Neuronal stem cell (in vitro differentiated cells): ENCODE data around the gene CREM.

Source experiments
- DNase-seq: peaks from one replicate; pipeline ENCODE4 v3.0.0-alpha.2; 2013; ENCODE audit warnings: low spot score
- H2AFZ ChIP-seq: one replicate; pipeline ENCODE4 v1.6.1; 2013; ENCODE audit warnings: mild to moderate bottlenecking, low read length, inconsistent platforms
- H2AK5ac ChIP-seq: 2 replicates; pipeline ENCODE4 v1.6.1; 2013; ENCODE audit warnings: low read depth, mild to moderate bottlenecking, inconsistent platforms, low read length, moderate library complexity, mixed read lengths
- H2BK120ac ChIP-seq: 2 replicates; pipeline ENCODE4 v1.6.1; 2013; ENCODE audit warnings: low read depth, mild to moderate bottlenecking, inconsistent platforms, low read length, moderate library complexity, mixed read lengths
- H2BK12ac ChIP-seq: one replicate; pipeline ENCODE4 v1.6.1; 2013; ENCODE audit warnings: low read length, inconsistent platforms
- H2BK15ac ChIP-seq: 2 replicates; pipeline ENCODE4 v1.6.1; 2013; ENCODE audit warnings: mild to moderate bottlenecking, low read length, inconsistent platforms, mixed read lengths
- H2BK5ac ChIP-seq: one replicate; pipeline ENCODE4 v1.6.1; 2013; ENCODE audit warnings: inconsistent platforms, mild to moderate bottlenecking, low read length, moderate library complexity
- H3K14ac ChIP-seq: one replicate; pipeline ENCODE4 v1.6.1; 2013; ENCODE audit warnings: low read length, inconsistent platforms
- H3K18ac ChIP-seq: 2 replicates; pipeline ENCODE4 v1.6.1; 2013; ENCODE audit warnings: low read length, inconsistent platforms
- H3K23ac ChIP-seq: 2 replicates; pipeline ENCODE4 v1.6.1; 2013; ENCODE audit warnings: low read depth, mild to moderate bottlenecking, mixed read lengths, low read length, inconsistent platforms; ENCODE audit not compliant: poor library complexity
- H3K27ac ChIP-seq: replicated peaks from 3 replicates; pipeline ENCODE4 v1.5.1; 2013; ENCODE audit warnings: low read length, inconsistent platforms
- H3K27me3 ChIP-seq, 3 experiments: 2 replicates each; pipeline ENCODE4 v1.6.1; 2013; ENCODE audit warnings: low read length in 3 of 3, mild to moderate bottlenecking in 2 of 3, inconsistent platforms in 1 of 3, low read depth in 1 of 3, mixed read lengths in 1 of 3, moderate library complexity in 1 of 3; ENCODE audit not compliant: control insufficient read depth in 3 of 3, insufficient read depth in 3 of 3
- H3K36me3 ChIP-seq, 2 donors: replicated peaks in 1 of 2; 2 replicates each; pipeline ENCODE4 v1.6.1; 2013; ENCODE audit warnings: low read length in 2 of 2; ENCODE audit not compliant: control insufficient read depth in 2 of 2, insufficient read depth in 2 of 2
- H3K4ac ChIP-seq: 2 replicates; pipeline ENCODE4 v1.6.1; 2013; ENCODE audit warnings: inconsistent platforms, mild to moderate bottlenecking, low read length, moderate library complexity
- H3K4me1 ChIP-seq, 2 donors: 1 replicate in 1 of 2; 2 replicates in 1 of 2; pipeline ENCODE4 v1.6.1; 2013; ENCODE audit warnings: low read length in 2 of 2, low read depth in 1 of 2; ENCODE audit not compliant: control insufficient read depth in 2 of 2, insufficient read depth in 1 of 2
- H3K4me2 ChIP-seq: one replicate; pipeline ENCODE4 v1.6.1; 2013; ENCODE audit warnings: mild to moderate bottlenecking, low read length, inconsistent platforms; ENCODE audit not compliant: insufficient read depth, poor library complexity, severe bottlenecking
- H3K4me3 ChIP-seq, 2 donors: 2 replicates each; pipeline ENCODE4 v1.5.1; 2013; ENCODE audit warnings: low read length in 2 of 2, mild to moderate bottlenecking in 2 of 2, inconsistent platforms in 1 of 2, moderate library complexity in 1 of 2
- H3K79me1 ChIP-seq: one replicate; pipeline ENCODE4 v1.6.1; 2013; ENCODE audit warnings: low read depth, mild to moderate bottlenecking, inconsistent platforms, low read length, moderate library complexity
- H3K9ac ChIP-seq: one replicate; pipeline ENCODE4 v1.6.1; 2013; ENCODE audit warnings: mild to moderate bottlenecking, low read depth, low read length, inconsistent platforms; ENCODE audit not compliant: poor library complexity
- H3K9me3 ChIP-seq, 2 donors: replicated peaks in 1 of 2; 2 replicates each; pipeline versions ENCODE3 to v1.6.1; 2013; ENCODE audit warnings: low read length in 2 of 2, mild to moderate bottlenecking in 2 of 2, inconsistent platforms in 1 of 2, low read depth in 1 of 2, mixed read lengths in 1 of 2, moderate library complexity in 1 of 2; ENCODE audit not compliant: control insufficient read depth in 2 of 2, insufficient read depth in 1 of 2
- H4K8ac ChIP-seq: one replicate; pipeline ENCODE4 v1.6.1; 2013; ENCODE audit warnings: low read depth, mild to moderate bottlenecking, inconsistent platforms, low read length, moderate library complexity
- H4K91ac ChIP-seq: one replicate; pipeline ENCODE4 v1.6.1; 2013; ENCODE audit warnings: low read length, low read depth, mild to moderate bottlenecking, inconsistent platforms; ENCODE audit not compliant: poor library complexity
- WGBS, 2 donors: extraction: QIAGEN DNeasy Blood & Tissue Kit; methylation state at CpG; one replicate each; pipeline ENCODE4 v1.1.7; 2013; ENCODE audit warnings: missing lambda C conversion rate in 2 of 2, mixed read lengths in 1 of 2; ENCODE audit not compliant: insufficient read length in 2 of 2, insufficient replicate concordance in 1 of 2; ENCODE audit errors: extremely low coverage in 2 of 2; 5-methylcytosine and 5-hydroxymethylcytosine counted together

CREM gene

GRCh38 chr10:35201234-35201633 lies 74.6 kb downstream of the CREM start:
- no peak overlapping the region for H2BK120ac ChIP-seq
- no peak overlapping the region for H4K8ac ChIP-seq
- WGBS, 2 donors, result no CpG with 5 or more reads among the region's 4 CpGs
- no peak overlapping the region for H2BK15ac ChIP-seq
- no peak overlapping the region for H3K4me3 ChIP-seq
- H3K27me3 ChIP-seq, result no peaks in the 10 kb centered on the region
- no peak overlapping the region for H4K91ac ChIP-seq
- H3K23ac ChIP-seq, result no peak overlapping the region
- H3K4me2 ChIP-seq, result no peak overlapping the region
- H2BK5ac ChIP-seq, result no peak overlapping the region
- H3K27ac ChIP-seq, result no peak overlapping the region
- no peak overlapping the region for H3K14ac ChIP-seq
- no peak for DNase-seq
- H3K4me1 ChIP-seq, result peaks cover 0 to 3% of the 10 kb centered on the region in 2 donors
- no peak overlapping the region for H2BK12ac ChIP-seq
- no peak overlapping the region for H3K4ac ChIP-seq
- H2AK5ac ChIP-seq, result no peak overlapping the region
- H3K9ac ChIP-seq, result no peak overlapping the region
- H3K18ac ChIP-seq, result no peak overlapping the region
- no peak overlapping the region for H2AFZ ChIP-seq
- H3K79me1 ChIP-seq, result no peaks in the 10 kb centered on the region
- no peaks in the 10 kb centered on the region for H3K9me3 ChIP-seq
- peaks cover 0 to 2% of the 10 kb centered on the region in 2 donors for H3K36me3 ChIP-seq

GRCh38 chr10:35202050-35202449 lies 75.4 kb downstream of the CREM start:
- no peaks in the 10 kb centered on the region for H3K9me3 ChIP-seq
- no peak overlapping the region for H3K18ac ChIP-seq
- H3K27ac ChIP-seq, result no peak overlapping the region
- no peak overlapping the region for H3K9ac ChIP-seq
- no peak overlapping the region for H3K4me2 ChIP-seq
- no peak overlapping the region for H3K14ac ChIP-seq
- H2AFZ ChIP-seq, result no peak overlapping the region
- peaks cover 0 to 3% of the 10 kb centered on the region in 2 donors for H3K4me1 ChIP-seq
- no peaks in the 10 kb centered on the region for H3K79me1 ChIP-seq
- H3K27me3 ChIP-seq, result no peaks in the 10 kb centered on the region
- DNase-seq, result no peak
- H2BK120ac ChIP-seq, result no peak overlapping the region
- no peak overlapping the region for H4K8ac ChIP-seq
- H2BK15ac ChIP-seq, result no peak overlapping the region
- H3K4me3 ChIP-seq, result no peak overlapping the region
- H3K4ac ChIP-seq, result no peak overlapping the region
- no peak overlapping the region for H3K23ac ChIP-seq
- no peak overlapping the region for H2AK5ac ChIP-seq
- no peak overlapping the region for H4K91ac ChIP-seq
- no peak overlapping the region for H2BK5ac ChIP-seq
- H3K36me3 ChIP-seq, result peaks cover 2% of the 10 kb centered on the region in 2 donors
- H2BK12ac ChIP-seq, result no peak overlapping the region

- no peak overlapping the region for H4K8ac ChIP-seq
- H2AK5ac ChIP-seq, result no peak overlapping the region
- no peak overlapping the region for H3K23ac ChIP-seq
- no peak overlapping the region for H3K4me2 ChIP-seq
- no peak overlapping the region for H2AFZ ChIP-seq
- H2BK15ac ChIP-seq, result no peak overlapping the region
- H3K27ac ChIP-seq, result no peak overlapping the region
- DNase-seq, result no peak
- no peak overlapping the region for H3K4ac ChIP-seq
- no peak overlapping the region for H2BK120ac ChIP-seq
- WGBS, 2 donors, result no CpG with 5 or more reads among the region's 4 CpGs
- no peak overlapping the region for H3K4me3 ChIP-seq
- H3K4me1 ChIP-seq, result peaks cover 0 to 3% of the 10 kb centered on the region in 2 donors
- H3K14ac ChIP-seq, result no peak overlapping the region
- H2BK5ac ChIP-seq, result no peak overlapping the region
- no peak overlapping the region for H3K18ac ChIP-seq
- H3K27me3 ChIP-seq, result no peaks in the 10 kb centered on the region
- no peaks in the 10 kb centered on the region for H3K79me1 ChIP-seq
- H3K9ac ChIP-seq, result no peak overlapping the region
- H3K36me3 ChIP-seq, result peaks cover 2% of the 10 kb centered on the region in 2 donors
- H4K91ac ChIP-seq, result no peak overlapping the region
- no peak overlapping the region for H2BK12ac ChIP-seq
- no peaks in the 10 kb centered on the region for H3K9me3 ChIP-seq
These were observed 77.1 kb downstream of the CREM start for GRCh38 chr10:35203745-35204144.

GRCh38 chr10:35204650-35205319 lies 78.1 kb downstream of the CREM start:
- no peak for DNase-seq
- Histone ChIP-seq H2BK15ac (no peak overlapping the region), H2AK5ac (no peak overlapping the region), H2BK12ac (no peak overlapping the region), H4K8ac (no peak overlapping the region), H3K4ac (no peak overlapping the region), H3K18ac (no peak overlapping the region), H3K4me1 (peaks cover 2 to 3% of the 10 kb centered on the region in 2 donors), H3K36me3 (peaks cover 2% of the 10 kb centered on the region in 2 donors), H3K23ac (no peak overlapping the region), H3K27ac (no peak overlapping the region), H3K9ac (no peak overlapping the region), H2BK120ac (no peak overlapping the region), H2BK5ac (no peak overlapping the region), H3K27me3 (no peaks in the 10 kb centered on the region), H3K9me3 (no peaks in the 10 kb centered on the region), H3K4me3 (no peak overlapping the region), H4K91ac (no peak overlapping the region), H2AFZ (no peak overlapping the region), H3K4me2 (no peak overlapping the region), H3K14ac (no peak overlapping the region), H3K79me1 (no peaks in the 10 kb centered on the region)
- WGBS, 2 donors, result no CpG with 5 or more reads among the region's 4 CpGs
